Measurements from ENCODE around the gene C11orf42.

- no peak for TF ChIP-seq CTCF (IDR thresholded peaks at IDR 0.05; ENCODE audit: extremely low read depth in 1 of 2, insufficient read depth in 1 of 2, low read depth in 1 of 2, low read length in 2 of 2)
- TF ChIP-seq POLR2A (IDR thresholded peaks at IDR 0.05; ENCODE audit: low read depth, low read length) = no peak
- TF ChIP-seq MAX (IDR thresholded peaks at IDR 0.05; ENCODE audit: insufficient read depth, insufficient read length) = no peak
- TF ChIP-seq EZH2 (IDR thresholded peaks at IDR 0.05; ENCODE audit: borderline replicate concordance, low read depth, low read length, severe bottlenecking) = no peak
These were observed 11.1 kb downstream of the C11orf42 start for GRCh38 chr11:6216501-6216900.

Measured in endothelial cell of umbilical vein (primary cell).